ENCODE data around the gene GPR61.

Gene GPR61

DNA sequence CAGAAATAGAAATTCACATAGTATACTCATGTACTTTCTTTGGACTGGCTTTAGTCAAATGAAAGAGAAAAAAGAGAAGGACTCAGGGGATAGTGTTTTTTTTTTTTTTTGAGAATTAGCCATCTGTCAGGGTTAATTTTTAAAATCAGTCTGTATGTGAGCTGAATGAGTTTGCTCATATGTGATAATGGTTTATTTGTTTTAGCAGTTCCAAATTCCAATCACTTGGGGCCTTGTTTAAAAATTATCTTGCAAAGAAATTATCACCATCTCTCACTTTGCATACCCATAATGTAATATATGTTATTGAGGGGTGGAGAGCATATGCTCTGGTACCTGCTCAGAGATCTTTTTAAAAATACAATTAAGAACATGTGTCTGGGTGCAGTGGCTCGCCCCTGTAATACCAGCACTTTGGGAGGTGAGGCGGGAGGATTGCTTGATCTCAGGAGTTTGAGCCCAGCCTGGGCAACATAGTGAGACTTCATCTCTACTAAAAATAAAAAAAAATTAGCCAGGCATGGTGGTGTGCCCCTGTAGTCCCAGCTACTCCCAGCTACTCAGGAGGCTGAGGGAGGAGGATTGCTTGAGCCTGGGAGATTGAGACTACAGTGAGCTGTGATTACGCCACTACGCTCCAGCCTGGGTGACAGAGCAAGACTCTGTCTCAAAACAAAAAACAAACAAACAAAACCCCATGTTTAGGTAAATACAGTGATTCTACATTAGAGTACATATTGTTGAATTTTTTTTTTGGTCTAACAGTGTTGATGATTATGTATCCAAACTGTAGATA is 28.4 kb downstream of the GPR61 start:
- no peak for DNase-seq (ENCODE audit: low read depth in 2 of 2)

DNA sequence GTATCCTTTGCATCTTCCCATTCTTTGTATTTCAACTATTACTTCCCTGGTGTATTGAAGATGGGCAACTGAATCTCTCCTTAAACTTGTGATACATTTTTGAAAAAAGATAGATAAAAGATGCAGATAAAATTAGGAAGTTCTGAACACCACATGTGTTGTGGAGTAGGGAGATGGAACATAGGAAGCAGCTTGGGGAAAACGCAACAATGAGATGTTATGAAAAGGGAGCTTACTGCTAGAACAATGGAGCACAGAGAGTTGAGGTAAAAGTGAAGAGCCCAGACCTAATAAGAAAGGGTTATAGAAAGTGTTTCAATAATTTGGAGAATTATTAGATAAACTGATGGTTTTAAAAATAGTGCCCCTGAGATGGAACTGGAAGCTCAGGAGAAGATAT is 29.7 kb downstream of the GPR61 start:
- DNase-seq (ENCODE audit: low read depth in 2 of 2): no peak

DNA sequence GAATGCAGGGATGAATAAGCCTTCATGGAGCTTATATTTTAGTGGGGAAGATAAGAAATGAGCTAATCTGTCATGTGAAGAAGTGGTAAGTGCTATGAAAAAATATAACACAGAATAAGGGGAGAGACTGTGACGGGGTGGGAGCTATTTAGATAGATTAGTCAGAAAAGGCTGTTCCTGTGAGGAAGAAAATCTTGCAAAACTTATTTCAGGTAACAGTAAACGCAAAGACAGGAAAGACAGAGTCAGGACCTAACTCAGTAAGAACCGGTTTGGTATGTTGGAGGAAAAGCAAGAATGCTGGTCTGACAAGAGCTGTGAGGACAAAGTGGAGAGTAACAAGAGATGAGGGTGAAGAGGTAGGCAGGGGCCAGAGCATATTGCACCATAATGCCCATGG is 30.7 kb downstream of the GPR61 start:
- no peak for DNase-seq (ENCODE audit: low read depth in 2 of 2)

DNA sequence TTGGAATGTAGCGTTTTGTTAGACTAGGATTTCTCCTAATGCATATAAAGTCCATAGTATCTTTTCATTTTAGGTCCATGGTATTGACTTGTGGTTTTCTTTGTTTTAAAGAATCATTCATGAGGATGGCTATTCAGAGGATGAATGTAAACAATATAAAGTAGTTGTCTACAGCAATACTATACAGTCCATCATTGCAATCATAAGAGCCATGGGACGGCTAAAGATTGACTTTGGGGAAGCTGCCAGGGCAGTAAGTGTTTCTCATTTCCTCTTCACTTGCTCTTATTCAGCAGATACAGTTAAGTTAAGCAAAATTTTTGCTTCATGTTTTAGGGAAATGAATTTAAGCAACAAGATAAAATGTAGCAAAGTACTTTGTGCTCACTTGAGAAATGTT is 34.1 kb downstream of the GPR61 start:
- DNase-seq (ENCODE audit: low read depth in 2 of 2): no peak

GRCh38 chr1:109578947-109579443 is 39.3 kb downstream of the GPR61 start:
- no peak for DNase-seq (ENCODE audit: low read depth in 2 of 2)

DNA sequence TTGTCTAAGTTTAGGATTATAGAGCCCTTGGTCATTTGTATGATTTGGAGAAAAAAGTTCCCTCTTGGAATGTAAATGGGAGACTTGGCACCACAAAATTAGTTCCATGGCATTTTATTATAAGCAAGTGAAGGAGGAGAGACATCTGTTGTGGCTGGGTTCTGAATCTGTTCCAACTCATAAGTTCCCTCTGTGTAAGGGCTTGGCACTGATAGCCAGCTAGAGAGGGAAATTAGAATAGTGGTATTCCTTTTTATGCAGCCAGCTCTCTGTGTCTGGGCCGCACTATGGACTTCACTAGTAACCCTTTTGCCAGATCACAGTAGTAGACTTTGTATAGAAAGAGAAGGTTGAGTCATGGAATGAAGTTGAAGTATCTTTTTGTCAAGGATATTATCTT is 39.8 kb downstream of the GPR61 start:
- DNase-seq (ENCODE audit: low read depth in 2 of 2): no peak

GRCh38 chr1:109582021-109582420 is 42.3 kb downstream of the GPR61 start:
- DNase-seq (ENCODE audit: low read depth in 2 of 2): no peak

DNA sequence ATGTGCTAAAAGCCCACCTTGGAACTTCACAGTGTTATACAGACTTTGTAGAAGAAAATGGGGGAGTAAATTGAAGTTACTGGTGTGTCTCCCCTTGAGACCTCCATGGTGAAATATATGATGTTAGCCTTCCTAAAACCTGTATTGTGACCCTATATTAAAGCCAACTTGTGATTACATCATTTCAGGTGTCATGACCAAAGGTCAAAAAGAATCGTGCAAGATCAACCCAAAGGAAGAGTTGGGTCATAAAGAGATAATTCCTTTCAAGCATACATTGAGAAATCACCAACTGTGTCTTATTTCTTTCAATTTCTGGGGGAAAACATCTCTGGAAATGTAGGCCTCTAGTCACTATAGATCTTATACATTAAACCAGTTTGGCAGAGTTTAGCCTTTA is 45.1 kb downstream of the GPR61 start:
- no peak for DNase-seq (ENCODE audit: low read depth in 2 of 2)

- no peak for DNase-seq (ENCODE audit: low read depth in 2 of 2)
These were observed 46.4 kb downstream of the GPR61 start for GRCh38 chr1:109586055-109586454.

DNA sequence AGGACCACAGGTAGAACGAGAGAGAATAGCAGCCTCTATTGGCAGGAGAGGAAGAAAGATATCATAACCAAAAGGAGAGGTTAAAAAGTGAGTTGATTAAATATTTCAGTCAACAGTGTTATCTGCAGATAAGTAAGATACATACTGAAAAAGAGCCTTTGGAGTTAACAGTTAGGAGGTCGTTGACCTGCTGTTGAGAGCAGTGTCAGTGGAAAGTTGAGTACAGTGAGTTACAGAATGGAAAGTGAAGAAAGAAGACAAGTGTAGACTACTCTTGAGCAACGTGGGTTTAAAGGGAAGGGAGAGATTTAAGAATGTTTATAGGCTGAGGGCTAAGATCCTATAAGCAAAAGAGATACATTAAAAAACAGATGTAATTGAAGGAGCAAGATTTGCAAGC is 49.5 kb downstream of the GPR61 start:
- no peak for DNase-seq (ENCODE audit: low read depth in 2 of 2)

GRCh38 chr1:109589679-109590078 is 50.0 kb downstream of the GPR61 start:
- no peak for DNase-seq (ENCODE audit: low read depth in 2 of 2)

- no peak for DNase-seq (ENCODE audit: low read depth in 2 of 2)
These were observed 53.2 kb downstream of the GPR61 start for GRCh38 chr1:109592916-109593315.

DNA sequence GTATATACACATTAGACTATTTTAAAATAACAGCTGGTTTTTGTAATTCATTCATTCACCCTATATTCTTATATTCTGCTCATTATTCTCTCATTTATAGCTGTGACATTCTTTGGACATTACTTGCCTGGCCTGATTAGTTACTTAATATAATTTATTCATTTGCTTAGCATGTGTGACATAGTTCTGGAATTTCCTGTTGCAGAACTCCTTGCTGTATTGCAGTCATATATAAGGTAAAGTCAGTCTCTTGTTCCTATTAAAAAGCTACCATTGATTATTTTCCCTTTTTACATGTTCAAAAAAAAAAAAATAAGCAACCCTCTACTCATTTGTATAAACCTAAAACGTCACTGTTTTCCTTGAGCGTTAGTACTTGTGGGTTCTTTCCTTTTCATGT is 55.9 kb downstream of the GPR61 start:
- no peak for DNase-seq (ENCODE audit: low read depth in 2 of 2)

Measured in stimulated activated CD4-positive, alpha-beta T cell treated with anti-CD3 and anti-CD28 coated beads, Interleukin-12 subunit alpha, Interleukin-12 subunit beta, amount 100 ng/mL, for 24 hours (primary cell).